Fibroblast of villous mesenchyme (primary cell): ENCODE data around the gene UTS2B. TPM values are rescaled to one million over a fixed set of nuclear protein-coding genes. Genes with fewer than 3 reads are reported as not detected.
"Not testable (repeated sequence)": the region's sequence is repeated elsewhere in the genome, so short reads cannot be mapped to it uniquely, and the experiment has no call there.

Experiments used
- DNase-seq: peaks from one replicate; pipeline ENCODE4 v3.0.0-alpha.2; 2010; ENCODE audit warnings: low read depth
- H3K4me3 ChIP-seq: 2 replicates; pipeline ENCODE4 v1.5.1; 2011; ENCODE audit warnings: low read depth, mild to moderate bottlenecking, low read length
- total RNA-seq: library from RNA; depleted of rRNA; stranded (reverse); fragments of >200 nt; gene quantifications from 2 replicates; pipeline ENCODE4 v1.2.3, GENCODE V29; 2012
- TF ChIP-seq, protein P1 (sequence below): IDR thresholded peaks from 2 replicates; pipeline ENCODE4 v1.5.1; 2012; ENCODE audit warnings: low read depth, mild to moderate bottlenecking, low read length; ENCODE audit not compliant: insufficient read depth

UTS2B gene
- total RNA-seq, 1 donor = 0.86 TPM

DNA sequence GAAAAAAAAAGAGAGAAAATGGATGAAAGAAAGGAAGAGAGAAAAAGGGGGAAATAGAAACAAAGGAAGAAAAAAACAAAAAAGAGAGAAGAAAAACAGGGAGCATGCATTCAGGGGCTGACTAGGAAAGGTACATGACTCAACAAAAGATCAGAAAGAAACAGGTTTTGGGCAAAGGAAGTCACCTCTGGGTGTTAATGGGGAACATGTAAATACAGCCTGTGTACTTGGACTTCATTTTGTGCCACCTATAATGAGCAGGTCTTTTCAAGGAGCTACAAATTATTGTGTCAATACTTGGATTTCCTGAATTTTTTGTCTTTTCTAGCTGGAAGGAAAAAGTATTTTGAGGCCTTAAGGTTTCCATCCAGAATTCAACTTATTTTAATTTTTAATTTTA, 54.6 kb downstream of the UTS2B start:
- TF ChIP-seq, protein P1, sequence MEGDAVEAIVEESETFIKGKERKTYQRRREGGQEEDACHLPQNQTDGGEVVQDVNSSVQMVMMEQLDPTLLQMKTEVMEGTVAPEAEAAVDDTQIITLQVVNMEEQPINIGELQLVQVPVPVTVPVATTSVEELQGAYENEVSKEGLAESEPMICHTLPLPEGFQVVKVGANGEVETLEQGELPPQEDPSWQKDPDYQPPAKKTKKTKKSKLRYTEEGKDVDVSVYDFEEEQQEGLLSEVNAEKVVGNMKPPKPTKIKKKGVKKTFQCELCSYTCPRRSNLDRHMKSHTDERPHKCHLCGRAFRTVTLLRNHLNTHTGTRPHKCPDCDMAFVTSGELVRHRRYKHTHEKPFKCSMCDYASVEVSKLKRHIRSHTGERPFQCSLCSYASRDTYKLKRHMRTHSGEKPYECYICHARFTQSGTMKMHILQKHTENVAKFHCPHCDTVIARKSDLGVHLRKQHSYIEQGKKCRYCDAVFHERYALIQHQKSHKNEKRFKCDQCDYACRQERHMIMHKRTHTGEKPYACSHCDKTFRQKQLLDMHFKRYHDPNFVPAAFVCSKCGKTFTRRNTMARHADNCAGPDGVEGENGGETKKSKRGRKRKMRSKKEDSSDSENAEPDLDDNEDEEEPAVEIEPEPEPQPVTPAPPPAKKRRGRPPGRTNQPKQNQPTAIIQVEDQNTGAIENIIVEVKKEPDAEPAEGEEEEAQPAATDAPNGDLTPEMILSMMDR = no peak
- no peak overlapping the region for H3K4me3 ChIP-seq
- no peak for DNase-seq

DNA sequence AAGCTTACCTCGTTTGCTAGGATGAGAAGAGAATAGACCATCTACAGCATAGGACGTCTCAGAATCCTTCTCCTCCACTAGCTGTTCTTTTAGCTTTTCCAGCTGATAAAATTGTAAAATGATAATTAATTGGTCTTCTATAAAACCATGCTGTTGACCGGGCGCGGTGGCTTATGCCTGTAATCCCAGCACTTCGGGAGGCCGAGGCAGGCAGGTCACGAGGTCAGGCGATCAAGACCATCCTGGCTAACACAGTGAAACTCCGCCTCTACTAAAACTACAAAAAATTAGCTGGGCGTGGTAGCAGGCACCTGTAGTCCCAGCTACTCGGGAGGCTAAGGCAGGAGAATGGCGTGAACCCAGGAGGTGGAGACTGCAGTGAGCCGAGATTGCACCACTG, 55.1 kb downstream of the UTS2B start:
- H3K4me3 ChIP-seq, DNase-seq: not testable (repeated sequence)

DNA sequence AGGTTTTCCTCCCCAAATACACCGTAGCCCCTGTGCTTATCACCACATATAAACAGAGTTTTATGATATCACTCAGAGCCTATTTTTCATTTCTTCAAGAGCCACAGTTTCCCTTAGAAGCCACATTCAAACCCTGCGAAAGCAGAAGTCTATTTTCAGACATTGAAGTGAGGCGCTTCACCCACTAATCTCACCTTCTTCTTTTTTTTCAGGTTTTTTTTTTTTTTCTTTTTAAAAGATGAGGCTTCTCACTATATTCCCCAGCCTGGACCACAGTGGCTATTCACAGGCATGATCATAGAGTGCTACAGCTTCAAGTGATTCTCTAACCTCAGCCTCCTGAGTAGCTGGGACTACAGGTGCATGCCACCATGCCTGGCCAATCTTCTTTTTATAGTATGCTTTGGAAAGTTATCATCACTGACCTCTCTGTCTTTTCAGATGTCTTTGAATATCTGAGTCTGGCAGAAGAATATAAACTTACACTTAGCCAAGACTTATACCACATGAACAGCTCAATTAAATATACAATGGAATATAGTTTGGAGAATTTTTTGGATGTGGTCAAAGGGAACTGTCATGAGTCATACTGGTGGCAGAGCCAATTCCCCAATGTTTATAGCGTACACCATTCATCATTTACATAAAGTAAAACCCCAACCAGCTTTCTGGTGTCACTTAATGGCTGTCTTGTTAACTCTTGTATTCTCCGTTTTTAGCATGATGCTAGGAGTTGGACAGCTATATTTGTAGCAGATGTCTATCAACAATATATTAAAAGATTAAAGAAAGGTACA, 60.8 kb downstream of the UTS2B start:
- DNase-seq = no peak
- TF ChIP-seq, protein P1 = no peak
- H3K4me3 ChIP-seq = no peak overlapping the region

DNA sequence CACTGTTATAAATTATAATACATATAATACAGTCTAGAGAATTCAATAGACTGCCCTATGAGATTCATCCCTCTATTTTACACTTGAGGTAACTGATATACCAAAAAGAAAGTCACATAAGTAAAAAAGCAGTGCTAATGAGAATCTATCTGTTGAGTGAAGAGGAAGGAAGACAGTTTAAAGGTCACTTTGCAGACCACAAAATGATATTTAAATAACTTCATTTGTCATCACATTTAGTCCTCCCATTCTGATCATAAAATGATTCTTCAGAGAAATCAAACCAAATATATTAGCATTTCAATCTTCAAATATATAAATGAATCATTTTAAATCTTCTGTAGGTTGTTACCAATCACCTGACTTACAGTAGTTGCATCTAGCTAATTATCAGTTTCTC, 61.6 kb downstream of the UTS2B start:
- no peak overlapping the region for H3K4me3 ChIP-seq
- TF ChIP-seq, protein P1 = no peak

DNA sequence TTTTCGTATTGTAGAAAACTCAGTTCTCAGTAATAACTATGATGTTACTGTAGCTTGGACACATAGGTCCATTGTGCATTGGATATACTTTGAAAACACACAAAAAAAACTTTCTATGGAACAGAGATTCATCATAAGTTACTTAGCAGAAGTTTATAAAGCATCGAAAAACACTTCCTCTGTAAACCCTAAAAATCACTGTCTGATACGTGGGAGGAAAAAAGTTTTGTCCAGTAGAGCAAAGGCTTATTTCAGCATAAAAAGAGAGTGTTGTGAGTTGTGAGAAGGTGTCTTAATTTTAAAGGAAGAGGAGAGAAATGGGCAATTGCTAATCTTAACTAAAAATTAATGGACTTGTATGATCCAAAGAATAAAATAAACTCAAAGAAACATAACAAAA, 66.5 kb downstream of the UTS2B start:
- no peak for DNase-seq
- H3K4me3 ChIP-seq = no peak overlapping the region
- TF ChIP-seq, protein P1 = no peak

More for the DNA sequence above, 61.6 kb downstream of the UTS2B start:
- no peak for DNase-seq

DNA sequence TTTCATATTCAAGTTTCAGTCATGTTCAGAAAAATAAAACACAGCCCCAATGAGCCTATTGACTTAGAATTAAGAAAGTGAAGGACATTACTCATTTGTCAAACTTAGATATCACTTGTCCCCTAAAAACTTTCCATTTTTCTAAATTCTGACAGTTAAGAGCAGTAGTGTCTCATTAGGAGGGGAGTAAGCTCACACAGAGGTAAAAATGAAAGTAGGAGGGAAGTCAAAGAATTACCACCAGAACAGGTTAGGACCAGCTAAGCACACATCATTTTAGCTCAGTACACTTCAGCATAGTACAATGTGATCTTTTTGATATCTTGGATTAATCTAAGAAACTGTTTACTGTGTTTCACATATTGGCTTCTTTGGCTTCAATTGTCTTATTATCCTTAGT, 67.0 kb downstream of the UTS2B start:
- TF ChIP-seq, protein P1 = no peak
- no peak for DNase-seq
- no peak overlapping the region for H3K4me3 ChIP-seq

DNA sequence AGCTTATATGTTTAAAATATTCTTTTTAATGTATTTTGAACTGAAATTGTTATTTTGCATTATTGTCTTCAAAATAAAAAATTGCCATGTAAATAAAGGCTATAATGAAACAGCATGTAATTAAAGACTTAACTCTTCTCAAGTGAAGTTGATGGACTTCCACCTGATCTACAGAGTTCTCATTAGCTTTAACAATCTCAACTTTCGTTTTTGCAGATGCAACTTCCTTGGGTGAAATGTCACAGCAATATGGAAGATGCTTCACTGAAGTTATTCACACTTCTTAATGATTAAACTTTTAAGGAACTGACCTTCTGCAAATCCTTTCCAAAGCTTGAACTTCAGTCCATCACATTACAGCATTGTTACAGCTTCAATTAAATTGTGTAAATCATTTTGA, 67.7 kb downstream of the UTS2B start:
- no peak for DNase-seq
- TF ChIP-seq, protein P1 = no peak
- H3K4me3 ChIP-seq = no peak overlapping the region
